GM12865 (cell line): ENCODE measurements around the gene LMOD1.
"Not testable (repeated sequence)": the region's sequence is repeated elsewhere in the genome, so short reads cannot be mapped to it uniquely, and the experiment has no call there.

Experiments
- DNase-seq: peaks from one replicate; pipeline ENCODE4 v3.0.0; 2010; ENCODE audit warnings: low read depth
- H3K4me3 ChIP-seq: 2 replicates; pipeline ENCODE4 v1.5.1; 2011; ENCODE audit warnings: mild to moderate bottlenecking, low read depth, low read length, control low read depth
- TF ChIP-seq, protein P1 (sequence below): IDR thresholded peaks from 2 replicates; pipeline ENCODE4 v1.5.1; 2011; ENCODE audit warnings: low read length, control low read depth, low read depth, inconsistent platforms; ENCODE audit not compliant: insufficient read depth; ENCODE audit errors: missing control alignments

The LMOD1 gene

DNA sequence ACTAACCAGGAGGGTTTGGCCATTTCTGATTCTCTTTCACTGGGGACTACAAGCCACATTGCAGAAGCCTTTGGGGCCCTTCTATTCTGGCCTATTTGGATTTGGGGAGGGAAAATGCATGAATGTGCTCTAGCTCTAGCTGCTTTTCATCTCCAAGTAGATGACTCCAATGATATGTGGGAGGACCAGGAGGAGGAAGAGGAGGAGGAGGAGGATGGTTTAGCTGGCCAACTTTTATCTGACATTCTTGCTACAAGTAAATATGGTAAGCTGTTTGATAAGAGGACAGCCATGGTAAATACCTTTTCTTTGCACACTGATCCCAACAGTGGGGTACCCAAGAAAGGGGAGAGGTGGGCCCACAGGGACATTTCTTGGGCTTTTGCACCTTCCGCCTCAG, 71.7 kb downstream of the LMOD1 start:
- no peak overlapping the region for H3K4me3 ChIP-seq
- DNase-seq: no peak
- TF ChIP-seq, protein P1, sequence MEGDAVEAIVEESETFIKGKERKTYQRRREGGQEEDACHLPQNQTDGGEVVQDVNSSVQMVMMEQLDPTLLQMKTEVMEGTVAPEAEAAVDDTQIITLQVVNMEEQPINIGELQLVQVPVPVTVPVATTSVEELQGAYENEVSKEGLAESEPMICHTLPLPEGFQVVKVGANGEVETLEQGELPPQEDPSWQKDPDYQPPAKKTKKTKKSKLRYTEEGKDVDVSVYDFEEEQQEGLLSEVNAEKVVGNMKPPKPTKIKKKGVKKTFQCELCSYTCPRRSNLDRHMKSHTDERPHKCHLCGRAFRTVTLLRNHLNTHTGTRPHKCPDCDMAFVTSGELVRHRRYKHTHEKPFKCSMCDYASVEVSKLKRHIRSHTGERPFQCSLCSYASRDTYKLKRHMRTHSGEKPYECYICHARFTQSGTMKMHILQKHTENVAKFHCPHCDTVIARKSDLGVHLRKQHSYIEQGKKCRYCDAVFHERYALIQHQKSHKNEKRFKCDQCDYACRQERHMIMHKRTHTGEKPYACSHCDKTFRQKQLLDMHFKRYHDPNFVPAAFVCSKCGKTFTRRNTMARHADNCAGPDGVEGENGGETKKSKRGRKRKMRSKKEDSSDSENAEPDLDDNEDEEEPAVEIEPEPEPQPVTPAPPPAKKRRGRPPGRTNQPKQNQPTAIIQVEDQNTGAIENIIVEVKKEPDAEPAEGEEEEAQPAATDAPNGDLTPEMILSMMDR: no peak

DNA sequence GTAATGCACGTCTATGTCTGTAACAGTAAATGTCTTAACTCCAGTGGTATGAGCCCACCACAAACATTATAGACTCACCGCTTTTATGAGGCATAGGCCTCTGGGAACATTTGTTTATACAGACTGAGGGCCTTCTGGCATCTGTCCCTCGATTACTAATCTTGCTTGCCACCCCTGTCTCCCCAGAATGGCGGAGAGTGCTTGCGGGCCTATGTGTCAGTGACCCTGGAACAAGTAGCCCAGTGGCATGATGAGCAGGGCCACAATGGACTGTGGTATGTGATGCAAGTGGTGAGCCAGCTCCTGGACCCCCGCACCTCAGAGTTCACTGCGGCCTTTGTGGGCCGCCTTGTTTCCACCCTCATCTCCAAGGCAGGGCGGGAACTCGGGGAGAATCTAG, 76.0 kb downstream of the LMOD1 start:
- no peak for DNase-seq
- TF ChIP-seq, protein P1: no peak
- H3K4me3 ChIP-seq: no peak overlapping the region

- no peak for DNase-seq
- no peak overlapping the region for H3K4me3 ChIP-seq
- TF ChIP-seq, protein P1: no peak
Observed at GRCh38 chr1:201861448-201861847, 84.9 kb downstream of the LMOD1 start.

DNA sequence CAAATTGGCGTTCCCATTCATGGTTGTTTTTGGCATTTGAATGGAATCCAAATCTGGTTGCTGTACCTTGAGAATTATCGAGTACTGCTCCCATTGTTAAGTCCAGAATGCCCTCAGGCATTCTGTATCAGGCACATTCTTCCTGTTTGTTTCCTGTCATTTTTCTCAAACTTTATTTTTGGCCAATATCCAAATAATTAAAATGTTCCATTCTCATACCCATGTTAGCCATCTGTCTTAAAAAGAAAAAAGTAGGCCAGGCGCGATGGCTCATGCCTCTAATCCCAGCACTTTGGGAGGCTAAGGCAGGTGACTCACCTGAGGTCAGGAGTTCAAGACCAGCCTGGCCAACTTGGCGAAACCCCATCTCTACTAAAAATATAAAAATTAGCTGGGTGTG, 86.9 kb downstream of the LMOD1 start:
- TF ChIP-seq, protein P1: no peak
- no peak overlapping the region for H3K4me3 ChIP-seq
- DNase-seq: no peak

GRCh38 chr1:201856722-201857121, 89.6 kb downstream of the LMOD1 start:
- not testable (repeated sequence) for DNase-seq, H3K4me3 ChIP-seq

- TF ChIP-seq, protein P1: no peak
- no peak for DNase-seq
- H3K4me3 ChIP-seq: no peak overlapping the region
Observed at GRCh38 chr1:201851949-201852348, 94.4 kb downstream of the LMOD1 start.

GRCh38 chr1:201850053-201850397, 96.3 kb downstream of the LMOD1 start:
- no peak overlapping the region for H3K4me3 ChIP-seq
- DNase-seq: no peak
- TF ChIP-seq, protein P1: no peak
